HL-60/S4 (cell line): ENCODE results near the gene SOBP.

ENCODE experiments used
- in situ Hi-C: fragments of 300-500 bp; cut with MboI; formaldehyde crosslinking; loops from 2 replicates; pipeline ENCODE4 v1.14.3; 2022; ENCODE audit warnings: low sequenced_read_pairs

Gene SOBP

GRCh38 chr6:107613651-107614379 is 123.9 kb downstream of the SOBP start:
- in situ Hi-C loops, result no loop called here

- in situ Hi-C loops, result no loop called here
Measured at GRCh38 chr6:107614828-107615227, 124.9 kb downstream of the SOBP start.

GRCh38 chr6:107616775-107617174 is 126.9 kb downstream of the SOBP start:
- in situ Hi-C loops, result no loop called here

GRCh38 chr6:107617341-107617932 is 127.5 kb downstream of the SOBP start:
- in situ Hi-C loops, result no loop called here

GRCh38 chr6:107618672-107619071 is 128.8 kb downstream of the SOBP start:
- in situ Hi-C loops, result no loop called here

- in situ Hi-C loops, result no loop called here
Measured at GRCh38 chr6:107620732-107621131, 130.8 kb downstream of the SOBP start.

GRCh38 chr6:107621229-107621937 is 131.5 kb downstream of the SOBP start:
- in situ Hi-C loops, result no loop called here

GRCh38 chr6:107622269-107622668 is 132.4 kb downstream of the SOBP start:
- in situ Hi-C loops, result no loop called here

GRCh38 chr6:107624050-107624449 is 134.1 kb downstream of the SOBP start:
- in situ Hi-C loops, result no loop called here

- in situ Hi-C loops, result no loop called here
Measured at GRCh38 chr6:107624541-107624940, 134.6 kb downstream of the SOBP start.

- in situ Hi-C loops, result no loop called here
Measured at GRCh38 chr6:107625264-107625663, 135.3 kb downstream of the SOBP start.

GRCh38 chr6:107626645-107627044 is 136.7 kb downstream of the SOBP start:
- in situ Hi-C loops, result no loop called here

- in situ Hi-C loops, result no loop called here
Measured at GRCh38 chr6:107627969-107628368, 138.1 kb downstream of the SOBP start.

GRCh38 chr6:107628878-107629277 is 139.0 kb downstream of the SOBP start:
- in situ Hi-C loops, result no loop called here

- in situ Hi-C loops, result no loop called here
Measured at GRCh38 chr6:107629548-107630129, 139.7 kb downstream of the SOBP start.

GRCh38 chr6:107630348-107630977 is 140.5 kb downstream of the SOBP start:
- in situ Hi-C loops, result no loop called here

GRCh38 chr6:107632381-107633136 is 142.6 kb downstream of the SOBP start:
- in situ Hi-C loops, result no loop called here

GRCh38 chr6:107633680-107634323 is 143.9 kb downstream of the SOBP start:
- in situ Hi-C loops, result no loop called here

GRCh38 chr6:107634324-107635056 is 144.6 kb downstream of the SOBP start:
- in situ Hi-C loops, result no loop called here
